GM23248 (cell line): ENCODE data around the gene IL17RE. TPM values are rescaled to one million over a fixed set of nuclear protein-coding genes. Genes with fewer than 3 reads are reported as not detected.
"Not testable (repeated sequence)": the region's sequence is repeated elsewhere in the genome, so short reads cannot be mapped to it uniquely, and the experiment has no call there.

ENCODE experiments used
- DNase-seq: peaks from one replicate; pipeline ENCODE4 v3.0.0-alpha.2; 2015
- H2AFZ ChIP-seq: fragments of 200-600 bp; sonication (generic); 2 replicates; pipeline ENCODE4 v1.6.1; 2016; ENCODE audit warnings: antibody characterized with exemption
- H3F3A ChIP-seq: fragments of 200-600 bp; sonication (generic); 2 replicates; pipeline ENCODE4 v1.6.1; 2016; ENCODE audit warnings: mild to moderate bottlenecking, antibody characterized with exemption, mixed run types; ENCODE audit not compliant: insufficient read depth
- H3K27ac ChIP-seq: fragments of 200-600 bp; sonication (generic); 2 replicates; pipeline ENCODE4 v1.5.1; 2016; ENCODE audit warnings: mild to moderate bottlenecking
- H3K27me3 ChIP-seq: fragments of 200-600 bp; sonication (generic); replicated peaks from 2 replicates; pipeline ENCODE4 v1.6.1; 2016; ENCODE audit warnings: mild to moderate bottlenecking; ENCODE audit not compliant: insufficient read depth
- H3K36me3 ChIP-seq: fragments of 200-600 bp; sonication (generic); 2 replicates; pipeline ENCODE4 v1.6.1; 2016; ENCODE audit warnings: low read depth, mild to moderate bottlenecking
- H3K4me1 ChIP-seq: fragments of 200-600 bp; sonication (generic); 2 replicates; pipeline ENCODE4 v1.6.1; 2016; ENCODE audit warnings: mild to moderate bottlenecking; ENCODE audit not compliant: insufficient read depth
- H3K4me2 ChIP-seq: fragments of 200-600 bp; sonication (generic); one replicate; pipeline ENCODE4 v1.6.1; 2016; ENCODE audit warnings: mild to moderate bottlenecking; ENCODE audit not compliant: unreplicated experiment
- H3K4me3 ChIP-seq: fragments of 200-600 bp; sonication (generic); 2 replicates; pipeline ENCODE4 v1.5.1; 2016; ENCODE audit warnings: mild to moderate bottlenecking
- H3K79me2 ChIP-seq: fragments of 200-600 bp; sonication (generic); 2 replicates; pipeline ENCODE4 v1.6.1; 2016; ENCODE audit warnings: mild to moderate bottlenecking; ENCODE audit not compliant: insufficient read depth
- H3K9ac ChIP-seq: fragments of 200-600 bp; sonication (generic); 2 replicates; pipeline ENCODE4 v1.6.1; 2016; ENCODE audit warnings: mild to moderate bottlenecking
- H3K9me2 ChIP-seq: fragments of 200-600 bp; sonication (generic); 2 replicates; pipeline ENCODE4 v1.6.1; 2016; ENCODE audit warnings: mixed run types, mild to moderate bottlenecking, moderate library complexity; ENCODE audit not compliant: insufficient read depth
- H3K9me3 ChIP-seq: fragments of 200-600 bp; sonication (generic); one replicate; pipeline ENCODE4 v1.6.1; 2017; ENCODE audit warnings: low read depth
- H4K20me1 ChIP-seq: fragments of 200-600 bp; sonication (generic); 2 replicates; pipeline ENCODE4 v1.6.0; 2016; ENCODE audit not compliant: insufficient read depth
- EZH2 ChIP-seq: fragments of 200-600 bp; sonication (generic); IDR thresholded peaks from 2 replicates; pipeline ENCODE4 v1.6.1; 2018; ENCODE audit warnings: antibody characterized with exemption, mild to moderate bottlenecking; ENCODE audit not compliant: insufficient read depth, poor library complexity, severe bottlenecking
- EZH2phosphoT487 ChIP-seq: fragments of 200-600 bp; sonication (generic); IDR thresholded peaks from 2 replicates; pipeline ENCODE4 v1.6.1; 2018; ENCODE audit warnings: antibody characterized with exemption, moderate library complexity, mild to moderate bottlenecking, low read depth; ENCODE audit not compliant: insufficient read depth
- WGBS, 2 experiments: methylation state at CpG; one replicate each; pipeline ENCODE4 v1.1.6; 2015 to 2017; ENCODE audit warnings: low lambda C conversion rate in 2 of 2, low coverage in 1 of 2; ENCODE audit errors: missing lambda C conversion rate in 2 of 2; 5-methylcytosine and 5-hydroxymethylcytosine counted together
- in situ Hi-C: fragments of 300-500 bp; cut with MboI; formaldehyde crosslinking; loops from 2 replicates; pipeline ENCODE4 v1.15.0; 2020
- polyA plus RNA-seq: library from polyadenylated mRNA; unstranded; fragments of >200 nt; fragmentation: Nextera tagmentation; extraction: Ambion mirVana; gene quantifications from 2 replicates; pipeline ENCODE4 v1.2.1, GENCODE V29; 2016
- total RNA-seq: library from RNA; depleted of rRNA; stranded (reverse); fragments of >200 nt; shearing (Covaris generic); gene quantifications from 2 replicates; pipeline ENCODE4 v1.2.3, GENCODE V29; 2014; rRNA removed

The IL17RE gene, protein sequence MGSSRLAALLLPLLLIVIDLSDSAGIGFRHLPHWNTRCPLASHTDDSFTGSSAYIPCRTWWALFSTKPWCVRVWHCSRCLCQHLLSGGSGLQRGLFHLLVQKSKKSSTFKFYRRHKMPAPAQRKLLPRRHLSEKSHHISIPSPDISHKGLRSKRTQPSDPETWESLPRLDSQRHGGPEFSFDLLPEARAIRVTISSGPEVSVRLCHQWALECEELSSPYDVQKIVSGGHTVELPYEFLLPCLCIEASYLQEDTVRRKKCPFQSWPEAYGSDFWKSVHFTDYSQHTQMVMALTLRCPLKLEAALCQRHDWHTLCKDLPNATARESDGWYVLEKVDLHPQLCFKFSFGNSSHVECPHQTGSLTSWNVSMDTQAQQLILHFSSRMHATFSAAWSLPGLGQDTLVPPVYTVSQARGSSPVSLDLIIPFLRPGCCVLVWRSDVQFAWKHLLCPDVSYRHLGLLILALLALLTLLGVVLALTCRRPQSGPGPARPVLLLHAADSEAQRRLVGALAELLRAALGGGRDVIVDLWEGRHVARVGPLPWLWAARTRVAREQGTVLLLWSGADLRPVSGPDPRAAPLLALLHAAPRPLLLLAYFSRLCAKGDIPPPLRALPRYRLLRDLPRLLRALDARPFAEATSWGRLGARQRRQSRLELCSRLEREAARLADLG
- total RNA-seq, result 0.51 and 5.5 TPM in 2 replicates
- 0.24 and 0.27 TPM in 2 replicates for polyA plus RNA-seq

DNA sequence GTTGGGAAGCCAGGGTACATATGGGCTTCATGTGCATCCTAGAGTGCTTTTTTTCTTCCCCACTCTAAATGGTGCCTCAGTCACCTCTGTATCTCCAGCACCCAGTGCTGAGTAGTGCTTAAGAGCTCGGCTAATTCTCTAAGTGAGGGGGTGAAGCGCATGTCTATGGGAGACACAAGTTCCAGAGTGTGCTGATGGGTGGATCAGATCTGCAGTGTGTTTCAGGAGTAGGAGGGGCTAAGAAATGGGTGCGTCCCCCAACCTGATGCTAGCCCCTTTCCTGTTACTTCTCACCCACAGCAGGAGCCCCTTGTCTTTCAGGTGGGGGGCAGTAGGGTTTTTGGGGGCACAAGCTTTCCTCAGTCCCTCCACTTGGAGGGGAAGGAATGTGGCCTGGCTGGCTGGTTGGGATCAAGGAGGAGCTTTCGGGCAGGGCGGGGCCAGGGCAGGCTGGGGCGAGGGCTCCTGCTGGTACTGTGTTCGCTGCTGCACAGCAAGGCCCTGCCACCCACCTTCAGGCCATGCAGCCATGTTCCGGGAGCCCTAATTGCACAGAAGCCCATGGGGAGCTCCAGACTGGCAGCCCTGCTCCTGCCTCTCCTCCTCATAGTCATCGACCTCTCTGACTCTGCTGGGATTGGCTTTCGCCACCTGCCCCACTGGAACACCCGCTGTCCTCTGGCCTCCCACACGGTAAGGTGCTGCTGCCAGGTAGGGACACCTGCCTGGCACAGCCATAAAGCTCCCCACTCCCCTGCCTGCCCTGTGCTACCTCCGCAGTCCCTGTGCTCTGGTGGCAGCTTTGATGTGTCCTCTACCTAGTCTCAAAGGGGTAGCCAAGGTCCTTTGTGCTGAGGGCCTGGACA, at the start of gene IL17RE:
IL17RE (plus strand) TSS at position 477 of the 866 bp plus-strand sequence; CDS start at position 562, 85 bp downstream.
- no peaks in the 10 kb centered on the region for H3K36me3 ChIP-seq
- H4K20me1 ChIP-seq, result no peaks in the 10 kb centered on the region
- H3K4me3 ChIP-seq, result peak within 1 kb of the TSS; percentile 24; the same call in 1 of the 2 replicates
- no peak for DNase-seq
- H3K9ac ChIP-seq, result peak within 1 kb of the TSS; percentile 42; the same call in 1 of the 2 replicates
- in situ Hi-C loops, result no loop called here
- WGBS, 2 experiments, result 48 to 56% methylated on average over 12 to 13 of the region's 13 CpGs
- no peaks in the 10 kb centered on the region for H3K9me3 ChIP-seq
- H2AFZ ChIP-seq, result peak within 1 kb of the TSS; percentile 84
- H3K4me2 ChIP-seq, result peak within 1 kb of the TSS; percentile 62
- H3F3A ChIP-seq, result no peaks in the 10 kb centered on the region
- no peak for TF ChIP-seq EZH2
- no peak for TF ChIP-seq EZH2phosphoT487
- H3K27ac ChIP-seq, result peak within 1 kb of the TSS; percentile 50
- H3K9me2 ChIP-seq, result no peaks in the 10 kb centered on the region
- no peaks in the 10 kb centered on the region for H3K27me3 ChIP-seq
- H3K79me2 ChIP-seq, result no peaks in the 10 kb centered on the region
- H3K4me1 ChIP-seq, result peaks cover 12% of the 10 kb centered on the region

DNA sequence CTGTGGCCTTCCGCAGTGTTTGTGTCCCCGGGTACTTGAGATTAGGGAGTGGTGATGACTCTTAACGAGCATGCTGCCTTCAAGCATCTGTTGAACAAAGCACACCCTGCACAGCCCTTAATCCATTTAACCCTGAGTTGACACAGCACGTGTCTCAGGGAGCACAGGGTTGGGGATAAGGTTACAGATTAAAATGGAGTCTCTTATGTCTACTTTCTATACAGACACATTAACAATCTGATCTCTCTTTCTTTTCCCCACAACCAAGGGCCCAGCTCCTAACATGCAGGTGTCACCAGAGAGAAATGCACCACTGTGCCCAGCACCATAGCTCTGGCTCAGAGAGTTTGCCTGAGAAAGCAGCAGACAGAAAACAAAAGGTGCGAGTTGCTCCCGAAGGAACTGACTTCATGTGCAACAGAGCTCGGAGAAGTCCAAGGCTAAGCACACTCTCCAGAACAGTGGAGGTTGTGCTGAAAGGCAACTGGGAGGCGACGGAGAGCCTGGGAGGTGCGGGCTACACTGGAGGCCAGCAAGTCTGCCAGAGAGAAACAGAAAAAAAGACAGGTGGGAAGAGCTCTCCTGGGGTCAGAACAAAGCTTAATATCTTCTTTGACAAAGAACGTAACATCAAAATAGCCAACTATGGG, 48.2 kb upstream of the IL17RE start:
- DNase-seq, H3K9me3 ChIP-seq, H3K27ac ChIP-seq, H2AFZ ChIP-seq, H3K9me2 ChIP-seq, H3F3A ChIP-seq, H4K20me1 ChIP-seq, H3K36me3 ChIP-seq, H3K27me3 ChIP-seq, H3K9ac ChIP-seq, H3K79me2 ChIP-seq, in situ Hi-C loops, H3K4me2 ChIP-seq, H3K4me3 ChIP-seq, H3K4me1 ChIP-seq: not testable (repeated sequence)
- 68% methylated on average over 11 of the region's 11 CpGs for WGBS, 2 experiments

DNA sequence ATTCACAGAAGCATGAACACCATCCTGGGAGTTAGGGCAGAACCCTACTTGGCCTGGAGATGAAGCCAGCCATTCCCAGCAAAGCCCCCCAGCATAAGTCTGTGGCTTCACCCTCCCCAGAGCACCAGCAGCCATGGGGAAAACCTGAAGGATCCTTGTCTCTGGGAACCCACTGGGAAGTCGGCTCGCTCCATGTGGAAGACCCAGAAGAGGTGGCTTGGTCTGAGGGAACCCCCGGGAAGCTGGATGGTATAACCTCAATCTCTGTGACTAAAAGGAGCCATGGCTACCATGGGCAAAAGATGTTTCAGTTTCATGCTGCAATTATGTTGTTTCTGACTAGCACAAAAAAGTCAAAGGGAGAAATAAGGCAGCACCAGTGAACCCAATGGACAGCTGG, 47.1 kb upstream of the IL17RE start:
- no peaks in the 10 kb centered on the region for H3F3A ChIP-seq
- H4K20me1 ChIP-seq, result no peaks in the 10 kb centered on the region
- H3K4me2 ChIP-seq, result no peak overlapping the region
- in situ Hi-C loops, result no loop called here
- no peak for TF ChIP-seq EZH2phosphoT487
- no peak for TF ChIP-seq EZH2
- H3K27ac ChIP-seq, result no peak overlapping the region
- no peak overlapping the region for H3K4me3 ChIP-seq
- H3K79me2 ChIP-seq, result no peaks in the 10 kb centered on the region
- H3K27me3 ChIP-seq, result no peaks in the 10 kb centered on the region
- H3K36me3 ChIP-seq, result no peaks in the 10 kb centered on the region
- H3K9me3 ChIP-seq, result no peaks in the 10 kb centered on the region
- no peak for DNase-seq
- no peaks in the 10 kb centered on the region for H3K4me1 ChIP-seq
- no peaks in the 10 kb centered on the region for H3K9me2 ChIP-seq
- H3K9ac ChIP-seq, result no peak overlapping the region
- H2AFZ ChIP-seq, result no peak overlapping the region
- WGBS, 2 experiments, result 91 to 95% methylated on average over 3 of the region's 3 CpGs

DNA sequence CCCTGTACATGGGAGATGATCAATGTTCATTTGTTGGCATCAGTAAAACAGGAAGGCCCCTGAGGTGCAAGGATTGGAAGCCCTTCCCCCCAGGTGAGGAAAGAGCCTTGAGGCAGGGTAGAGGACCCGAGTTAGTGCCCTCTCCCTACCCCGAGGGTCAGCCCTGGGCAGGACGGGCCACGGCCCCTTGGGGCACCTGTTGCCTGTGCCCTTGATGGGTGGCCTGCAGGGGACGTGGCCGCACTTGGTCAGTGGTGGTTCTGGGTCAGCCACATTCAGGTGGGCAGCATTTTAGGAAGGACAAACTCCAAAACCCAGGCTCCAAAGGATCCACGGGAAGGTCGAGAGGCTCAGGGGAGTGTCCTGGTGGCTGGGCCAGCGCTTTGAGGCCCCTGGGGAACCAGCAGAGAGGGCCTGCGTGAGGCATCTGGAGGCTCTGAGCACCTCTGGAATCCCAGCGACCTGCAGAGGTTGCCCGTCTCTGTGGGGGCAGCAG, 43.1 kb upstream of the IL17RE start:
- Histone ChIP-seq H3K4me1 (no peaks in the 10 kb centered on the region), H3K27ac (no peak overlapping the region), H3K27me3 (no peaks in the 10 kb centered on the region), H3K9me3 (no peaks in the 10 kb centered on the region), H3K79me2 (no peaks in the 10 kb centered on the region), H3K9ac (no peak overlapping the region), H2AFZ (no peak overlapping the region), H3K4me3 (no peak overlapping the region), H3K36me3 (no peaks in the 10 kb centered on the region), H3F3A (no peaks in the 10 kb centered on the region), H4K20me1 (no peaks in the 10 kb centered on the region), H3K4me2 (no peak overlapping the region), H3K9me2 (no peaks in the 10 kb centered on the region)
- TF ChIP-seq EZH2 (no peak), EZH2phosphoT487 (no peak)
- in situ Hi-C loops, result no loop called here
- WGBS, 2 experiments, result 74 to 81% methylated on average over 12 of the region's 12 CpGs
- DNase-seq, result no peak
